MCF 10A (cell line): ENCODE results near the gene TMEM161B. TPM values are rescaled to one million over a fixed set of nuclear protein-coding genes. Genes with fewer than 3 reads are reported as not detected.

ENCODE experiments used
- BruUV-seq: library from RNA; stranded (reverse); fragments of 400-500 nt; replicated peaks from 2 replicates; lab custom pipeline; 2021; lab: Mats Ljungman, UMichigan
- CTCF ChIA-PET: fragments of 300-600 bp; sonication (Branson Sonifier 250); formaldehyde crosslinking; extraction: SDS; loops from one replicate; lab custom pipeline; 2021; ENCODE audit warnings: antibody characterized with exemption, inconsistent platforms; lab: Yijun Ruan, JAX
- POLR2A ChIA-PET: fragments of 300-600, 350-650 bp; sonication (Branson Sonifier 250); formaldehyde crosslinking; extraction: SDS; loops from one replicate; lab custom pipeline; 2020; ENCODE audit warnings: antibody characterized with exemption, inconsistent platforms; lab: Yijun Ruan, JAX
- DNase-seq: peaks from one replicate; pipeline ENCODE4 v3.0.0-alpha.2; 2018; ENCODE audit not compliant: unreplicated experiment
- H3K27ac Mint-ChIP-seq: one replicate; pipeline ENCODE4 v1.8.0; 2022; ENCODE audit warnings: mild to moderate bottlenecking, low read depth, mixed read lengths; ENCODE audit not compliant: unreplicated experiment
- H3K27me3 Mint-ChIP-seq: one replicate; pipeline ENCODE4 v1.8.0; 2022; ENCODE audit warnings: mixed read lengths; ENCODE audit not compliant: insufficient read depth, unreplicated experiment
- H3K36me3 Mint-ChIP-seq: one replicate; pipeline ENCODE4 v1.8.0; 2022; ENCODE audit warnings: mild to moderate bottlenecking, moderate library complexity, mixed read lengths; ENCODE audit not compliant: insufficient read depth, unreplicated experiment
- H3K4me1 Mint-ChIP-seq: one replicate; pipeline ENCODE4 v1.8.0; 2022; ENCODE audit warnings: mixed read lengths; ENCODE audit not compliant: insufficient read depth, unreplicated experiment
- H3K4me3 Mint-ChIP-seq: one replicate; pipeline ENCODE4 v1.8.0; 2022; ENCODE audit warnings: mild to moderate bottlenecking, moderate library complexity, mixed read lengths; ENCODE audit not compliant: unreplicated experiment
- H3K9me3 Mint-ChIP-seq: one replicate; pipeline ENCODE4 v1.8.0; 2022; ENCODE audit warnings: mixed read lengths; ENCODE audit not compliant: unreplicated experiment
- CTCF ChIP-seq: fragments of 200-600 bp; IDR thresholded peaks from one replicate; pipeline ENCODE4 v1.8.0; 2022; ENCODE audit warnings: antibody characterized with exemption, mild to moderate bottlenecking; ENCODE audit not compliant: unreplicated experiment
- intact Hi-C: fragments of 100-400 bp; cut with micrococcal nuclease; formaldehyde crosslinking; loops from 2 replicates; pipeline ENCODE4 v1.14.1; 2022
- total RNA-seq: library from RNA; stranded (reverse); gene quantifications from 2 replicates; pipeline ENCODE4 v1.2.3, GENCODE V29; 2022

The TMEM161B gene
- total RNA-seq, 1 experiment from 2014 or later = 14.0 TPM

- no peaks in the 10 kb centered on the region for H3K4me1 Mint-ChIP-seq
- intact Hi-C loops = no loop called here
- H3K36me3 Mint-ChIP-seq = no peaks in the 10 kb centered on the region
- H3K4me3 Mint-ChIP-seq = no peak overlapping the region
- CTCF ChIA-PET = interaction anchor here (0.7 to 0.9 kb wide), 2 partner anchors 32 to 545 kb away, joined by 3 read pairs; no protein-coding TSS in a partner anchor
- no peak for DNase-seq
- POLR2A ChIA-PET = no interaction called here
- peaks cover 21% of the 10 kb centered on the region for H3K27me3 Mint-ChIP-seq
- no peak overlapping the region for H3K27ac Mint-ChIP-seq
- no TSS peak for BruUV-seq
- no peak for TF ChIP-seq CTCF
- H3K9me3 Mint-ChIP-seq = no peaks in the 10 kb centered on the region
Observed at GRCh38 chr5:88145611-88146467, 122.8 kb downstream of the TMEM161B start.

DNA sequence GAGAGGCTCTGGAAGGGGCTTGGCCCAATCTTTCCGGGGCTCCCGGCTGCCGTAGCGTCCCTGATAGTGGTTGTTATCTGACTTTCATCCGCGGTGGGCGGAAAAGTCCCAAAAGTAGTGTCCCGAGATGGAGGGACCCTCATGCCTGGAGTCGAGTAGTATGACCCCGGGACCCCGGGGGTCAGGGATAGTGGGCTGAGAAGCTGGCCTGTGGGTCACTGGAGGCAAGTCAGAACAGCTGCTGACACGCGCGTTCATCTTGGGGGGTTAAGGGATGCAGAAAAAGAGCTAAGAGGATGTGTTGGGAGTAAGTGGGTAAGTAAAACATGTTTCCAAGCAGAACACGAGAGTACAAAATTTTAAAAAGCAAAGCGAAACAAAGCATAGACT is 123.4 kb downstream of the TMEM161B start:
- Mint-ChIP-seq H3K9me3 (no peaks in the 10 kb centered on the region), H3K4me3 (no peak overlapping the region), H3K36me3 (no peaks in the 10 kb centered on the region), H3K4me1 (no peaks in the 10 kb centered on the region), H3K27ac (no peak overlapping the region), H3K27me3 (peaks cover 21% of the 10 kb centered on the region)
- DNase-seq = no peak
- intact Hi-C loops = no loop called here
- TF ChIP-seq CTCF = no peak
- no TSS peak for BruUV-seq
- ChIA-PET CTCF (interaction anchor here (0.9 kb wide), 1 partner anchor 33 kb away, joined by 3 read pairs; no protein-coding TSS in a partner anchor), POLR2A (no interaction called here)
